ENCODE results near the gene TMED3. TPM values are rescaled to one million over a fixed set of nuclear protein-coding genes. Genes with fewer than 3 reads are reported as not detected.

TMED3 gene
- total RNA-seq, 2 experiments from 2014 or later = 40.1 to 41.4 TPM

DNA sequence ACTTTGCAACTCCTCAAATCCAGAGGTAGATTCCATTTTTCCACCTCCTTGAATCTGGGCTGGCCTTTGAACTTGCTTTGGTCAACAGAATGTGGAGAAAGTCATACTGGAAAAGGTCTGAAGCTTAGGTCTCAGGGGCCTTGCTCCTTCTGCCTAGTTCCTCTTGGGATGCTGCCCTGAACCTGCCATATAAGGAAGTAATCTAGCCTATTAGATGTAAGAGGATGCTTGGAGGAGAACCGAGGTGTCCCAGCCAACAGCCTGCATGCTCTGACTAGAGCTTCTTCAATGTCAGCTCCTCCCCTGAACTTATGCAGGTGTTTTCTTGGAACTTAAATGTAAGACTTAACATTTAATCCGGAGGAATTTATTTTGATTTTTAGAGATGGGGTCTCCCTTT is 2.0 kb upstream of the TMED3 start:
- intact Hi-C loops (cut with micrococcal nuclease) = no loop called here
- CTCF ChIA-PET = interaction anchor here (0.6 to 1.2 kb wide), 2 partner anchors 12 to 1517 kb away, joined by 3 to 4 read pairs; no protein-coding TSS in a partner anchor
- no peak for ATAC-seq
- DNase-seq = no peak
- H3K4me1 Mint-ChIP-seq (ENCODE audit: low read depth) = peaks cover 35% of the 10 kb centered on the region
- TF ChIP-seq, protein P1, sequence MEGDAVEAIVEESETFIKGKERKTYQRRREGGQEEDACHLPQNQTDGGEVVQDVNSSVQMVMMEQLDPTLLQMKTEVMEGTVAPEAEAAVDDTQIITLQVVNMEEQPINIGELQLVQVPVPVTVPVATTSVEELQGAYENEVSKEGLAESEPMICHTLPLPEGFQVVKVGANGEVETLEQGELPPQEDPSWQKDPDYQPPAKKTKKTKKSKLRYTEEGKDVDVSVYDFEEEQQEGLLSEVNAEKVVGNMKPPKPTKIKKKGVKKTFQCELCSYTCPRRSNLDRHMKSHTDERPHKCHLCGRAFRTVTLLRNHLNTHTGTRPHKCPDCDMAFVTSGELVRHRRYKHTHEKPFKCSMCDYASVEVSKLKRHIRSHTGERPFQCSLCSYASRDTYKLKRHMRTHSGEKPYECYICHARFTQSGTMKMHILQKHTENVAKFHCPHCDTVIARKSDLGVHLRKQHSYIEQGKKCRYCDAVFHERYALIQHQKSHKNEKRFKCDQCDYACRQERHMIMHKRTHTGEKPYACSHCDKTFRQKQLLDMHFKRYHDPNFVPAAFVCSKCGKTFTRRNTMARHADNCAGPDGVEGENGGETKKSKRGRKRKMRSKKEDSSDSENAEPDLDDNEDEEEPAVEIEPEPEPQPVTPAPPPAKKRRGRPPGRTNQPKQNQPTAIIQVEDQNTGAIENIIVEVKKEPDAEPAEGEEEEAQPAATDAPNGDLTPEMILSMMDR (IDR thresholded peaks at IDR 0.05) = no peak
- no peaks in the 10 kb centered on the region for H3K9me3 Mint-ChIP-seq
- POLR2A ChIA-PET = no interaction called here
- H3K4me3 Mint-ChIP-seq = no peak overlapping the region
- H3K27me3 Mint-ChIP-seq = peaks cover 21% of the 10 kb centered on the region
- H3K36me3 Mint-ChIP-seq (ENCODE audit: low read depth) = peaks cover 20% of the 10 kb centered on the region
- H3K27ac Mint-ChIP-seq = no peak overlapping the region

DNA sequence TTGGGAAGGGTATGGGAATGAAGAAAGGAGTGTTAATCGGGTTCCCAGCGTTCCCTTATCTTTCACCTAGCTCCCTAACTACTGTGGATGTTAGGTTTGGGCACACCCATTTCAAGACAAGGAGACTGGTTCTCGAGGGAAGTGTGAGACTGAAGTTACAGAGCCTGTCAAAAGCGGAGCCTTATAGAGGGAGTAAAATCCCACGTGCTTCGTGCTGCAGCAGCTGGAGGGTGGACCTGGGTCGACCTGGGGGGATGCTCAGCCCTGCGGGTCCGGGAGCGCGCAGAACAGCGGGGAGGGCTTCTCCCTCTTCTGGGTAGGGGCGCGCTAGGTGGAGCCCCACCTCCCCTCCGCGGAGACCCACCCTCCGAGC is 314 bp upstream of the TMED3 start:
- H3K4me3 Mint-ChIP-seq = peak overlapping the region; percentile 77
- ATAC-seq (peak; percentile 51), DNase-seq (no peak)
- H3K36me3 Mint-ChIP-seq (ENCODE audit: low read depth) = peaks cover 35% of the 10 kb centered on the region
- intact Hi-C loops (cut with micrococcal nuclease) = no loop called here
- ChIA-PET CTCF (interaction anchor here (1.0 kb wide), 1 partner anchor 12 kb away, joined by 5 read pairs; no protein-coding TSS in a partner anchor), POLR2A (no interaction called here)
- no peak overlapping the region for H3K27ac Mint-ChIP-seq
- peaks cover 44% of the 10 kb centered on the region for H3K4me1 Mint-ChIP-seq (ENCODE audit: low read depth)
- TF ChIP-seq, protein P1 (IDR thresholded peaks at IDR 0.05) = no peak
- no peaks in the 10 kb centered on the region for H3K9me3 Mint-ChIP-seq
- H3K27me3 Mint-ChIP-seq = peaks cover 11% of the 10 kb centered on the region

DNA sequence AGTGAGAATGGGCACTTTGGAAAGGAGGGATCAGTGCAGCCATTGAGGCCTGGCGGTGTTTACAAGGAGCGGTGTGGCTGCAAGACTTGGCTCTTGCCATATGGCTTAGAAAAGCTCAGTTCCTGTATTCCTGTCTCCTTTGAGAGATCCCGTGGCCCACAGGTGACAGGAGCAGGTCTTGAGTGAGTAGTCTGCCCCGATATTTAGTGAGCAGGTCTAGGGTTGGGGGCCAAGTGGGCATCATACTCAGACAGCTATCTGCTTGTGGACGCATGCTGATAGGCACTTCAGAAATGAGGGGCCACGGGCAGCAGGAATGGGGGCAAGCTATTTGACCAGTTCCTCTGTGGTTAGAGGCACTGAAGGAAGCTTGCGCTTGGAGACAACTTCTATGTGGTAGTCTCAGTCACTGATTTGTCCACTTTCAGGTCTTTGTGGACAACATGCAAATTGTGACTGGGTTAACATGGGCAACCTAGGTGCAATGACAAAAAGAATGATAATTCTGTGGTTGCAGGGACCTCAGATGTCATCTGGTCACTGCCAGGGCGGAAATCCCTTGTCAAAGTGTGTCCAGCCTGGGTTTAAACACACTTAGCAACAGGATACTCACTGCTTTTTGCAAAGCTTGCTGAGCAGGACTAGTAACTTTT is 1.1 kb downstream of the TMED3 start:
- CTCF ChIA-PET = interaction anchor here (1.1 to 1.9 kb wide), 2 partner anchors 14 to 15 kb away, joined by 3 to 4 read pairs; no protein-coding TSS in a partner anchor
- Mint-ChIP-seq H3K4me1 (ENCODE audit: low read depth) (peaks cover 52% of the 10 kb centered on the region), H3K27me3 (peaks cover 9% of the 10 kb centered on the region), H3K9me3 (no peaks in the 10 kb centered on the region), H3K4me3 (peak overlapping the region; percentile 77), H3K27ac (peak overlapping the region; percentile 21), H3K36me3 (ENCODE audit: low read depth) (peaks cover 49% of the 10 kb centered on the region)
- POLR2A ChIA-PET = interaction anchor here (0.8 to 1.3 kb wide), 2 partner anchors 435 to 653 kb away, joined by 3 read pairs; no protein-coding TSS in a partner anchor
- DNase-seq (peak; percentile 15), ATAC-seq (no peak)
- TF ChIP-seq, protein P1 (IDR thresholded peaks at IDR 0.05) = no peak
- intact Hi-C loops (cut with micrococcal nuclease) = no loop called here

DNA sequence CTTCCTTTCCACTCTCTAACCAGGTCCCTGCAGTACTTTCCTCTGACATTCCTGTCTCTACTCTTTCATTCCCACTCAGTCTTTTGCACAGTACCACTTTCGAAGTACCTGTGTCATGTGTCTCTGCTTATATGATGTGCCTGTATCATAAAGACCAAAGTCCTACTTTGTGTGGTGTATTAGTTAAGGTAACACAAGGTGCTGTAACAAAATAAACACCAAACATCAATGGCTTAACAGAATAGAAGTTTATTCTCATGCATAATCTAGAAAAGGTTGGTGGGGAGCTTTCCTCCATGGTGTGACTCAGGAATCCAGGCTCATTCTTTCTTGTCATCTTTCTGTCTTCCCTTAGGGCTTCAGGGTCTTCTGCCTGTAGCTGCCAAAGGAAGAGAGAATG is 3.3 kb downstream of the TMED3 start:
- Mint-ChIP-seq H3K4me1 (ENCODE audit: low read depth) (peaks cover 55% of the 10 kb centered on the region), H3K9me3 (no peaks in the 10 kb centered on the region), H3K4me3 (no peak overlapping the region), H3K27ac (no peak overlapping the region), H3K36me3 (ENCODE audit: low read depth) (peaks cover 69% of the 10 kb centered on the region), H3K27me3 (no peaks in the 10 kb centered on the region)
- no peak for ATAC-seq
- TF ChIP-seq, protein P1 (IDR thresholded peaks at IDR 0.05) = no peak
- POLR2A ChIA-PET = no interaction called here
- intact Hi-C loops (cut with micrococcal nuclease) = no loop called here
- no peak for DNase-seq
- CTCF ChIA-PET = no interaction called here

DNA sequence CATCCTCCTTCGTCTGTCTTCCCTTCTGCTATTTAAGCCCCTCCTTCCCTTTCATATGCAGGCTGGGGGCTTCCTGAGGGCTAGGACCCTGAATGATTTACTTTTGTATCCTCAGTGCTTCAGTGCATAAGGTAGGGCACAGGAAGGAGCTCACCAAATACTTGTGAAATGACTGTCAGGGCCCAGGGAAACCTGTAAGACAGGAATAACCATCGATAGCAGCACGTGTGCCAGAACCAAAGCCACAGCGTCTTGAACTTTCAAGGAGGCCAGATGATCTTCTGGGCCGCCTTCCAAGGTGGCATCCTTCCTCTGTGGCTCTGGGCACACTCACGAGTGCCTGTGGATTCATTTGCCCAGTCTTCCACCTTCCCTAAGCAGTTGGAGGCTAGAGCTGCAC is 3.9 kb downstream of the TMED3 start:
- Mint-ChIP-seq H3K9me3 (no peaks in the 10 kb centered on the region), H3K27ac (no peak overlapping the region), H3K4me3 (no peak overlapping the region), H3K36me3 (ENCODE audit: low read depth) (peaks cover 74% of the 10 kb centered on the region), H3K27me3 (no peaks in the 10 kb centered on the region), H3K4me1 (ENCODE audit: low read depth) (peaks cover 60% of the 10 kb centered on the region)
- TF ChIP-seq, protein P1 (IDR thresholded peaks at IDR 0.05) = no peak
- intact Hi-C loops (cut with micrococcal nuclease) = no loop called here
- POLR2A ChIA-PET = no interaction called here
- DNase-seq = no peak
- CTCF ChIA-PET = no interaction called here
- ATAC-seq = no peak

Data from activated CD8-positive, alpha-beta T cell treated with anti-CD3 and anti-CD28 coated beads for 36 hours (primary cell).